NT2/D1 (cell line): Measurements from ENCODE around the gene PTPRQ.

Experiments used
- DNase-seq: peaks from one replicate; pipeline ENCODE4 v3.0.0-alpha.2; 2011; ENCODE audit warnings: low read depth, low spot score
- H3K27me3 ChIP-seq: 2 replicates; pipeline ENCODE4 v1.6.0; 2011; ENCODE audit warnings: mild to moderate bottlenecking; ENCODE audit not compliant: insufficient read length, insufficient read depth
- H3K36me3 ChIP-seq: 2 replicates; pipeline ENCODE4 v1.6.1; 2011; ENCODE audit warnings: mild to moderate bottlenecking, low read length, mixed read lengths; ENCODE audit not compliant: insufficient read depth, insufficient read length
- H3K4me1 ChIP-seq: 2 replicates; pipeline ENCODE4 v1.5.1; 2011; ENCODE audit not compliant: insufficient read depth, insufficient read length
- H3K4me3 ChIP-seq: 2 replicates; pipeline ENCODE4 v1.5.1; 2011; ENCODE audit warnings: low read depth; ENCODE audit not compliant: insufficient read length
- H3K9ac ChIP-seq: 2 replicates; pipeline ENCODE4 v1.6.0; 2011; ENCODE audit warnings: low read depth; ENCODE audit not compliant: insufficient read length
- H3K9me3 ChIP-seq: 2 replicates; pipeline ENCODE4 v1.5.1; 2011; ENCODE audit warnings: mild to moderate bottlenecking, low read length; ENCODE audit not compliant: insufficient read depth
- SUZ12 ChIP-seq: IDR thresholded peaks from 2 replicates; pipeline ENCODE4 v1.6.1; 2011; ENCODE audit not compliant: insufficient read length, insufficient read depth; ENCODE audit errors: extremely low read depth
- YY1 ChIP-seq: IDR thresholded peaks from 2 replicates; pipeline ENCODE4 v1.6.1; 2011; ENCODE audit not compliant: insufficient read length, insufficient read depth
- ZNF274 ChIP-seq: IDR thresholded peaks from 2 replicates; pipeline ENCODE4 v1.6.1; 2011; ENCODE audit warnings: mild to moderate bottlenecking, low read depth, low read length

PTPRQ gene

GRCh38 chr12:80494836-80495235, 50.8 kb downstream of the PTPRQ start:
- no peaks in the 10 kb centered on the region for H3K27me3 ChIP-seq
- no peak overlapping the region for H3K9ac ChIP-seq
- H3K4me3 ChIP-seq, result no peak overlapping the region
- H3K4me1 ChIP-seq, result no peaks in the 10 kb centered on the region
- no peaks in the 10 kb centered on the region for H3K36me3 ChIP-seq
- TF ChIP-seq YY1 (no peak), ZNF274 (no peak), SUZ12 (no peak)
- no peaks in the 10 kb centered on the region for H3K9me3 ChIP-seq
- no peak for DNase-seq

GRCh38 chr12:80498059-80498728, 54.2 kb downstream of the PTPRQ start:
- DNase-seq, result no peak
- no peaks in the 10 kb centered on the region for H3K36me3 ChIP-seq
- TF ChIP-seq YY1 (no peak), ZNF274 (no peak), SUZ12 (no peak)
- no peaks in the 10 kb centered on the region for H3K4me1 ChIP-seq
- H3K9me3 ChIP-seq, result no peaks in the 10 kb centered on the region
- H3K4me3 ChIP-seq, result no peak overlapping the region
- H3K9ac ChIP-seq, result no peak overlapping the region
- H3K27me3 ChIP-seq, result no peaks in the 10 kb centered on the region

- H3K9me3 ChIP-seq, result no peaks in the 10 kb centered on the region
- no peaks in the 10 kb centered on the region for H3K27me3 ChIP-seq
- TF ChIP-seq SUZ12 (no peak), YY1 (no peak), ZNF274 (no peak)
- DNase-seq, result no peak
- no peaks in the 10 kb centered on the region for H3K4me1 ChIP-seq
- H3K36me3 ChIP-seq, result no peaks in the 10 kb centered on the region
- H3K4me3 ChIP-seq, result no peak overlapping the region
- H3K9ac ChIP-seq, result no peak overlapping the region
Measured at GRCh38 chr12:80504389-80505163, 60.5 kb downstream of the PTPRQ start.

- Histone ChIP-seq H3K4me3 (no peak overlapping the region), H3K36me3 (no peaks in the 10 kb centered on the region), H3K9ac (no peak overlapping the region), H3K27me3 (no peaks in the 10 kb centered on the region), H3K9me3 (no peaks in the 10 kb centered on the region), H3K4me1 (no peaks in the 10 kb centered on the region)
- no peak for TF ChIP-seq ZNF274
- TF ChIP-seq SUZ12, result no peak
- no peak for TF ChIP-seq YY1
- DNase-seq, result no peak
Measured at GRCh38 chr12:80509781-80510556, 65.9 kb downstream of the PTPRQ start.

DNA sequence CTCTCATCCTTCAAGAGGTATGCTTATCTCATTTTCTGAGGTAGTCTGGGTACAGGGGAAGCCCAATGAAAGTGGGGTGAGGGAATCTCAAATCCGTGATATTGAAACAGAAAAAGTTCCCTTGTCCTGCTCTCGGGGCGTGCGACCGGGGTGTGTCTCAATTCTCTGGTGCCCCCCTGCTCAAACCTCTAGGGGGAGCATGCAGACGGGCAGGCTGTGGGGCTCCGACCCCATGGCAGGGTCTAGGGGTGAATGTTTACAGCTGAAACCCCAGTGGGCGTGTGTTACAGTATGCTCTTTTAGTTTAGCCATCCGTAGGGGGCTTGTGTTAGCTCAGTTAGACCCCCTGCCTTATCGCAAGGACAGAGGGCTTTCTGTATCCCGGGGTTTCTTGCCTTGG, 68.7 kb downstream of the PTPRQ start:
- Histone ChIP-seq H3K4me3 (no peak overlapping the region), H3K4me1 (no peaks in the 10 kb centered on the region), H3K9me3 (peaks cover 4% of the 10 kb centered on the region; the same call in 1 of the 2 replicates), H3K36me3 (no peaks in the 10 kb centered on the region), H3K27me3 (no peaks in the 10 kb centered on the region), H3K9ac (no peak overlapping the region)
- no peak for TF ChIP-seq SUZ12
- no peak for TF ChIP-seq ZNF274
- no peak for TF ChIP-seq YY1
- no peak for DNase-seq

DNA sequence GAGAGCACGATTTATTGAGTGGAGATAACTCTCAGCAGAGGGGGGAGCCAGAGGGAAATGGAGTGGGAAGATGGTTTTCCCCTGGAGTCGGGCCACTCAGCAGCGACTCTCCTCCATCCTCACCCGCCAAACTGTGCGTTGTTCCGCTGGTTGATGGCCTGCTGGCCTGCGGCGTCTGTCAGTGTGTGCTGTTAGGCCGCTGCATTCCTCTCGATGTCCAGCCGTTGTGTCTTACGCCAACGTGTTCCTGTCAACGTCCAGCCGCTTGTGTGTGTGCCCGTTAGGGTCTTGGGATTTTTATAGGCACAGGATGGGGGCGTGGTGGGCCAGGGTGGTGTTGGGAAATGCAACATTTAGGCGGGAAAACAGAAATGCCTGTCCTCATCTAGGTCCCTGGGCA, 69.2 kb downstream of the PTPRQ start:
- DNase-seq, result no peak

More for the DNA sequence above, 69.2 kb downstream of the PTPRQ start:
- Histone ChIP-seq H3K27me3 (no peaks in the 10 kb centered on the region), H3K36me3 (no peaks in the 10 kb centered on the region), H3K9me3 (peaks cover 6% of the 10 kb centered on the region; the same call in 1 of the 2 replicates), H3K4me1 (no peaks in the 10 kb centered on the region), H3K4me3 (no peak overlapping the region), H3K9ac (no peak overlapping the region)
- no peak for TF ChIP-seq SUZ12
- no peak for TF ChIP-seq YY1
- TF ChIP-seq ZNF274, result no peak
